CD4-positive, alpha-beta T cell treated with Interleukin-17A for 4 hours (primary cell): ENCODE data around the gene SGCA.

ENCODE experiments used
- DNase-seq: peaks from one replicate; pipeline ENCODE4 v3.0.0-alpha.2; 2020; ENCODE audit warnings: mixed read lengths

The SGCA gene

GRCh38 chr17:50184064-50184463, 18.3 kb downstream of the SGCA start:
- no peak for DNase-seq

- no peak for DNase-seq
Measured at GRCh38 chr17:50184611-50185398, 19.0 kb downstream of the SGCA start.

- DNase-seq: no peak
Measured at GRCh38 chr17:50185631-50186471, 20.0 kb downstream of the SGCA start.

GRCh38 chr17:50186661-50187393, 21.0 kb downstream of the SGCA start:
- DNase-seq: no peak

- DNase-seq: no peak
Measured at GRCh38 chr17:50187394-50187725, 21.6 kb downstream of the SGCA start.

GRCh38 chr17:50187751-50188530, 22.1 kb downstream of the SGCA start:
- DNase-seq: no peak

- DNase-seq: no peak
Measured at GRCh38 chr17:50188531-50188920, 22.7 kb downstream of the SGCA start.

GRCh38 chr17:50188921-50189549, 23.2 kb downstream of the SGCA start:
- no peak for DNase-seq

GRCh38 chr17:50189550-50190292, 23.9 kb downstream of the SGCA start:
- DNase-seq: no peak

GRCh38 chr17:50190293-50190602, 24.4 kb downstream of the SGCA start:
- no peak for DNase-seq

GRCh38 chr17:50190603-50191358, 25.0 kb downstream of the SGCA start:
- DNase-seq: no peak

- no peak for DNase-seq
Measured at GRCh38 chr17:50191359-50192143, 25.7 kb downstream of the SGCA start.

- no peak for DNase-seq
Measured at GRCh38 chr17:50192144-50192617, 26.4 kb downstream of the SGCA start.

- no peak for DNase-seq
Measured at GRCh38 chr17:50192618-50193291, 26.9 kb downstream of the SGCA start.

- no peak for DNase-seq
Measured at GRCh38 chr17:50194140-50194933, 28.5 kb downstream of the SGCA start.

GRCh38 chr17:50194934-50195865, 29.4 kb downstream of the SGCA start:
- no peak for DNase-seq

- no peak for DNase-seq
Measured at GRCh38 chr17:50196036-50196435, 30.2 kb downstream of the SGCA start.
